ENCODE results near the gene ZSCAN30. TPM values are rescaled to one million over a fixed set of nuclear protein-coding genes. Genes with fewer than 3 reads are reported as not detected.

Gene ZSCAN30
- total and polyA plus RNA-seq, 2 of the 13 experiments (the other 11 are each of a cell fraction or from before 2014, with no cell fraction given), result 7.4 to 7.7 TPM

DNA sequence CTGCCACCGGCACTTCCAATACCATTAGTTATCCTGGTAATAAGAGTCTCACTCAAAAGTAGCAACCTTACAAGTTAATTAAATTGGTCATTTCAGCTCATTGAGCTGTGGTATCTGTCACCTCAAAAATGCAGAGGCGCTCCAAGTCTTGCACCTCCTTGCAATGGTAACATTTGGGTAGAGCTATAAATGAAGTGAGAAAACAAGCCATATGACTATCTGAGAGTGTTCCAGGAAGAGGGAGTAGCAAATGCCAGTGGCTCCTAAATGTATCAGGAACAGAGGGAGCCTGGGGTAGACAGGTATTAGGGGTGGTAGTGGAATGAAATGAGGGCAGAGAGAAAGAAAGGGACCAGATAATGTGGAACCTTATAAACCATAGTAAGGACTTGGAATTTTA, 6.0 kb upstream of the ZSCAN30 start:
- H3K4me2 ChIP-seq (ENCODE audit: low read depth, low read length), result no peak overlapping the region
- H3K79me2 ChIP-seq (ENCODE audit: insufficient read depth, low read length), result peaks cover 26% of the 10 kb centered on the region
- H3K27me3 ChIP-seq (ENCODE audit: control insufficient read depth in 1 of 2, insufficient read depth in 2 of 2, low read length in 2 of 2), result no peaks in the 10 kb centered on the region
- no peak for FAIRE-seq
- peaks cover 4% of the 10 kb centered on the region; the same call in 1 of the 2 replicates for H3K9me3 ChIP-seq (ENCODE audit: low read length)
- H2AFZ ChIP-seq (ENCODE audit: low read length), result no peak overlapping the region
- no peak overlapping the region for H3K4me3 ChIP-seq (replicated peaks in 1 of 3; ENCODE audit: insufficient read depth in 1 of 3, low read depth in 2 of 3, low read length in 3 of 3)
- 95% methylated on average over 2 of the region's 2 CpGs for WGBS (ENCODE audit: low lambda C conversion rate)
- no peaks in the 10 kb centered on the region for H4K20me1 ChIP-seq (ENCODE audit: insufficient read depth, low read length)
- peaks cover 6 to 37% of the 10 kb centered on the region in 2 experiments; a peak in 3 of 5 replicates for H3K36me3 ChIP-seq (replicated peaks in 1 of 2; ENCODE audit: control insufficient read depth in 1 of 2, insufficient read depth in 2 of 2, low read length in 2 of 2)
- DNase-seq (ENCODE audit: low spot score), result no peak
- CTCF ChIA-PET (ENCODE audit: low intra/inter-chr PET ratio, low total read pairs), result no interaction called here
- intact Hi-C loops (cut with micrococcal nuclease; ENCODE audit: unreplicated experiment), result no loop called here
- no TSS peak for BruUV-seq (replicated peaks)
- no peak overlapping the region for H3K27ac ChIP-seq (ENCODE audit: extremely low read length, insufficient read depth, low read length)
- POLR2A ChIA-PET, result no interaction called here
- ATAC-seq, result no peak
- no peak overlapping the region for H3K9ac ChIP-seq (ENCODE audit: insufficient read depth, low read depth, low read length)
- H3K4me1 ChIP-seq (ENCODE audit: insufficient read depth, low read length), result peaks cover 15% of the 10 kb centered on the region
- in situ Hi-C loops (cut with HindIII; ENCODE audit: extremely low pct_ligation_motif_present, low pct_unique_long_range_greater_than_20kb), result no loop called here
- TF ChIP-seq ZNF703 (CRISPR knock-in tag; IDR thresholded peaks at IDR 0.05; ENCODE audit: borderline replicate concordance) (no peak), NR3C1 (CRISPR knock-in tag; IDR thresholded peaks at IDR 0.05) (no peak), KMT2B (CRISPR knock-in tag; IDR thresholded peaks at IDR 0.05) (no peak), JUNB (CRISPR knock-in tag; IDR thresholded peaks at IDR 0.05; ENCODE audit: borderline replicate concordance) (no peak), ONECUT2 (CRISPR knock-in tag; IDR thresholded peaks at IDR 0.05) (no peak), KLF15 (CRISPR knock-in tag; IDR thresholded peaks at IDR 0.05; ENCODE audit: borderline replicate concordance) (no peak), SALL2 (CRISPR knock-in tag; IDR thresholded peaks at IDR 0.05) (no peak), PTBP1 (IDR thresholded peaks at IDR 0.05; ENCODE audit: low read depth, low read length, poor library complexity, severe bottlenecking) (no peak), CREM (IDR thresholded peaks at IDR 0.05) (no peak), CREM (CRISPR knock-in tag; IDR thresholded peaks at IDR 0.05) (no peak), ZNF614 (CRISPR knock-in tag; IDR thresholded peaks at IDR 0.05; ENCODE audit: borderline replicate concordance) (no peak)
- TF ChIP-seq, protein P1, sequence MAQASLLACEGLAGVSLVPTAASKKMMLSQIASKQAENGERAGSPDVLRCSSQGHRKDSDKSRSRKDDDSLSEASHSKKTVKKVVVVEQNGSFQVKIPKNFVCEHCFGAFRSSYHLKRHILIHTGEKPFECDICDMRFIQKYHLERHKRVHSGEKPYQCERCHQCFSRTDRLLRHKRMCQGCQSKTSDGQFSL (CRISPR knock-in tag; IDR thresholded peaks at IDR 0.05), result no peak
- TF ChIP-seq, protein P2, sequence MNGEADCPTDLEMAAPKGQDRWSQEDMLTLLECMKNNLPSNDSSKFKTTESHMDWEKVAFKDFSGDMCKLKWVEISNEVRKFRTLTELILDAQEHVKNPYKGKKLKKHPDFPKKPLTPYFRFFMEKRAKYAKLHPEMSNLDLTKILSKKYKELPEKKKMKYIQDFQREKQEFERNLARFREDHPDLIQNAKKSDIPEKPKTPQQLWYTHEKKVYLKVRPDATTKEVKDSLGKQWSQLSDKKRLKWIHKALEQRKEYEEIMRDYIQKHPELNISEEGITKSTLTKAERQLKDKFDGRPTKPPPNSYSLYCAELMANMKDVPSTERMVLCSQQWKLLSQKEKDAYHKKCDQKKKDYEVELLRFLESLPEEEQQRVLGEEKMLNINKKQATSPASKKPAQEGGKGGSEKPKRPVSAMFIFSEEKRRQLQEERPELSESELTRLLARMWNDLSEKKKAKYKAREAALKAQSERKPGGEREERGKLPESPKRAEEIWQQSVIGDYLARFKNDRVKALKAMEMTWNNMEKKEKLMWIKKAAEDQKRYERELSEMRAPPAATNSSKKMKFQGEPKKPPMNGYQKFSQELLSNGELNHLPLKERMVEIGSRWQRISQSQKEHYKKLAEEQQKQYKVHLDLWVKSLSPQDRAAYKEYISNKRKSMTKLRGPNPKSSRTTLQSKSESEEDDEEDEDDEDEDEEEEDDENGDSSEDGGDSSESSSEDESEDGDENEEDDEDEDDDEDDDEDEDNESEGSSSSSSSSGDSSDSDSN (CRISPR knock-in tag; IDR thresholded peaks at IDR 0.05), result no peak
- TF ChIP-seq, protein P3, sequence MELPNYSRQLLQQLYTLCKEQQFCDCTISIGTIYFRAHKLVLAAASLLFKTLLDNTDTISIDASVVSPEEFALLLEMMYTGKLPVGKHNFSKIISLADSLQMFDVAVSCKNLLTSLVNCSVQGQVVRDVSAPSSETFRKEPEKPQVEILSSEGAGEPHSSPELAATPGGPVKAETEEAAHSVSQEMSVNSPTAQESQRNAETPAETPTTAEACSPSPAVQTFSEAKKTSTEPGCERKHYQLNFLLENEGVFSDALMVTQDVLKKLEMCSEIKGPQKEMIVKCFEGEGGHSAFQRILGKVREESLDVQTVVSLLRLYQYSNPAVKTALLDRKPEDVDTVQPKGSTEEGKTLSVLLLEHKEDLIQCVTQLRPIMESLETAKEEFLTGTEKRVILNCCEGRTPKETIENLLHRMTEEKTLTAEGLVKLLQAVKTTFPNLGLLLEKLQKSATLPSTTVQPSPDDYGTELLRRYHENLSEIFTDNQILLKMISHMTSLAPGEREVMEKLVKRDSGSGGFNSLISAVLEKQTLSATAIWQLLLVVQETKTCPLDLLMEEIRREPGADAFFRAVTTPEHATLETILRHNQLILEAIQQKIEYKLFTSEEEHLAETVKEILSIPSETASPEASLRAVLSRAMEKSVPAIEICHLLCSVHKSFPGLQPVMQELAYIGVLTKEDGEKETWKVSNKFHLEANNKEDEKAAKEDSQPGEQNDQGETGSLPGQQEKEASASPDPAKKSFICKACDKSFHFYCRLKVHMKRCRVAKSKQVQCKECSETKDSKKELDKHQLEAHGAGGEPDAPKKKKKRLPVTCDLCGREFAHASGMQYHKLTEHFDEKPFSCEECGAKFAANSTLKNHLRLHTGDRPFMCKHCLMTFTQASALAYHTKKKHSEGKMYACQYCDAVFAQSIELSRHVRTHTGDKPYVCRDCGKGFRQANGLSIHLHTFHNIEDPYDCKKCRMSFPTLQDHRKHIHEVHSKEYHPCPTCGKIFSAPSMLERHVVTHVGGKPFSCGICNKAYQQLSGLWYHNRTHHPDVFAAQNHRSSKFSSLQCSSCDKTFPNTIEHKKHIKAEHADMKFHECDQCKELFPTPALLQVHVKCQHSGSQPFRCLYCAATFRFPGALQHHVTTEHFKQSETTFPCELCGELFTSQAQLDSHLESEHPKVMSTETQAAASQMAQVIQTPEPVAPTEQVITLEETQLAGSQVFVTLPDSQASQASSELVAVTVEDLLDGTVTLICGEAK (IDR thresholded peaks at IDR 0.05), result no peak
- TF ChIP-seq, protein P3 (CRISPR knock-in tag; IDR thresholded peaks at IDR 0.05), result no peak

Data from HepG2 (cell line).